Measurements from ENCODE around the gene KAT8. TPM values are rescaled to one million over a fixed set of nuclear protein-coding genes. Genes with fewer than 3 reads are reported as not detected.
A peak's percentile ranks its signal among the peaks of the same experiment; 100 is the strongest.
"Not testable (repeated sequence)": the region's sequence is repeated elsewhere in the genome, so short reads cannot be mapped to it uniquely, and the experiment has no call there.

KAT8 gene
- total RNA-seq, 2 donors from 2014 or later, result 61.6 to 76.0 TPM

GRCh38 chr16:31167315-31167714 lies 49.9 kb downstream of the KAT8 start:
- no peak for DNase-seq
- no peak for ATAC-seq
- intact Hi-C loops (cut with DNase I, micrococcal nuclease), result no loop called here

- intact Hi-C loops (cut with DNase I, micrococcal nuclease), result no loop called here
- DNase-seq (no peak), ATAC-seq (no peak)
These were observed 51.4 kb downstream of the KAT8 start for GRCh38 chr16:31168848-31169247.

- DNase-seq; intact Hi-C loops (cut with DNase I, micrococcal nuclease): not testable (repeated sequence)
- ATAC-seq, result peak; percentile 29
These were observed 52.6 kb downstream of the KAT8 start for GRCh38 chr16:31170048-31170447.

- ATAC-seq (no peak), DNase-seq (no peak)
- intact Hi-C loops (cut with DNase I, micrococcal nuclease), result no loop called here
These were observed 59.7 kb downstream of the KAT8 start for GRCh38 chr16:31177136-31177535.

GRCh38 chr16:31179219-31179746 lies 61.8 kb downstream of the KAT8 start:
- ATAC-seq (peak; percentile 9), DNase-seq (no peak)
- intact Hi-C loops (cut with DNase I, micrococcal nuclease), result no loop called here

- ATAC-seq (peak; percentile 85), DNase-seq (peak; percentile 88 to 95)
- intact Hi-C loops (cut with DNase I, micrococcal nuclease), result no loop called here
These were observed 62.4 kb downstream of the KAT8 start, which contains the start of gene FUS for GRCh38 chr16:31179747-31180459. Gene FUS, plus strand, starts transcription at chr16:31180139. Its CDS starts 76 bp downstream, at chr16:31180215.

Other genes with a start within 250 kb of the KAT8 start
- 10 to 100 TPM; 22.3 to 23.5 TPM for gene BCL7C, start 223.6 kb upstream of the KAT8 start, total RNA-seq
- gene CTF1, start 221.1 kb upstream of the KAT8 start, total RNA-seq, result 1 to 10 TPM in 1 of 2 donors, under 1 TPM in 1; 0.24 to 1.7 TPM
- gene FBXL19, start 194.1 kb upstream of the KAT8 start, total RNA-seq, result 10 to 100 TPM; 20.5 to 24.4 TPM
- gene ORAI3, start 168.6 kb upstream of the KAT8 start, total RNA-seq, result 10 to 100 TPM; 12.9 to 21.0 TPM
- 10 to 100 TPM; 12.2 to 15.0 TPM for gene SETD1A, start 159.9 kb upstream of the KAT8 start, total RNA-seq
- gene HSD3B7, start 132.5 kb upstream of the KAT8 start, total RNA-seq, result 10 to 100 TPM; 16.9 to 27.2 TPM
- gene STX1B, start 107.0 kb upstream of the KAT8 start, total RNA-seq, result under 1 TPM; 0.75 to 0.79 TPM
- 10 to 100 TPM; 66.9 to 83.3 TPM for gene STX4, start 84.1 kb upstream of the KAT8 start, total RNA-seq
- gene ZNF668, start 43.4 kb upstream of the KAT8 start, total RNA-seq, result 10 to 100 TPM in 1 of 2 donors, 1 to 10 TPM in 1; 6.9 to 10.9 TPM
- gene ZNF646, start 43.2 kb upstream of the KAT8 start, total RNA-seq, result 10 to 100 TPM; 15.3 to 17.3 TPM
- 1 to 10 TPM in 1 of 2 donors, under 1 TPM in 1; 0.61 to 1.1 TPM for gene PRSS53, start 28.7 kb upstream of the KAT8 start, total RNA-seq
- 10 to 100 TPM; 28.7 to 40.5 TPM for gene VKORC1, start 22.9 kb upstream of the KAT8 start, total RNA-seq
- 10 to 100 TPM; 34.6 to 36.3 TPM for gene BCKDK, start 9.3 kb upstream of the KAT8 start, total RNA-seq
- gene PRSS8, start 18.1 kb downstream of the KAT8 start, total RNA-seq, result 100 to 1,000 TPM; 409 to 428 TPM
- 1 to 10 TPM; 8.1 to 9.7 TPM for gene PRSS36, start 32.4 kb downstream of the KAT8 start, total RNA-seq
- gene FUS, start 62.5 kb downstream of the KAT8 start, total RNA-seq, result 100 to 1,000 TPM; 158 to 173 TPM
- gene PYCARD, start 85.1 kb downstream of the KAT8 start, total RNA-seq, result 10 to 100 TPM; 83.0 to 93.8 TPM
- not detected for gene TRIM72, start 96.5 kb downstream of the KAT8 start, total RNA-seq
- not detected for gene PYDC1, start 99.5 kb downstream of the KAT8 start, total RNA-seq
- 1 to 10 TPM; 2.6 to 6.9 TPM for gene ITGAM, start 142.3 kb downstream of the KAT8 start, total RNA-seq
- 1 to 10 TPM; 1.6 to 3.8 TPM for gene ITGAX, start 237.5 kb downstream of the KAT8 start, total RNA-seq